GM18951 (cell line): ENCODE measurements around the gene EIF4E1B.

Source experiments
- POLR2A ChIP-seq: IDR thresholded peaks from 4 replicates; pipeline ENCODE4 v1.6.1; 2011; ENCODE audit warnings: mild to moderate bottlenecking; ENCODE audit not compliant: insufficient read length, insufficient read depth; ENCODE audit errors: extremely low read depth
- in situ Hi-C: fragments of 300-500 bp; cut with MboI; formaldehyde crosslinking; loops from one replicate; pipeline ENCODE4 v1.12.0; 2022; ENCODE audit warnings: low sequenced_read_pairs, mixed read lengths, inconsistent platforms; ENCODE audit not compliant: unreplicated experiment

EIF4E1B gene

GRCh38 chr5:176660860-176661641 is 30.6 kb downstream of the EIF4E1B start:
- in situ Hi-C loops = loop anchor here (10.0 to 25.0 kb wide), 2 partner anchors 294 to 451 kb away; no protein-coding TSS in a partner anchor

GRCh38 chr5:176661676-176662075 is 31.2 kb downstream of the EIF4E1B start:
- in situ Hi-C loops = loop anchor here (10.0 to 25.0 kb wide), 2 partner anchors 293 to 451 kb away; no protein-coding TSS in a partner anchor
- no peak for TF ChIP-seq POLR2A

More at GRCh38 chr5:176660860-176661641, 30.6 kb downstream of the EIF4E1B start:
- TF ChIP-seq POLR2A = no peak

- in situ Hi-C loops = loop anchor here (10.0 to 25.0 kb wide), 2 partner anchors 292 to 450 kb away; no protein-coding TSS in a partner anchor
- no peak for TF ChIP-seq POLR2A
Measured at GRCh38 chr5:176662371-176663333, 32.2 kb downstream of the EIF4E1B start.

GRCh38 chr5:176663566-176663965 is 33.1 kb downstream of the EIF4E1B start:
- no peak for TF ChIP-seq POLR2A
- in situ Hi-C loops = loop anchor here (10.0 to 25.0 kb wide), 2 partner anchors 291 to 449 kb away; no protein-coding TSS in a partner anchor

- in situ Hi-C loops = loop anchor here (10.0 to 25.0 kb wide), 2 partner anchors 290 to 448 kb away; no protein-coding TSS in a partner anchor
- TF ChIP-seq POLR2A = no peak
Measured at GRCh38 chr5:176664479-176664878, 34.0 kb downstream of the EIF4E1B start.

GRCh38 chr5:176664886-176665285 is 34.4 kb downstream of the EIF4E1B start:
- no peak for TF ChIP-seq POLR2A
- in situ Hi-C loops = loop anchor here (10.0 to 25.0 kb wide), 2 partner anchors 290 to 447 kb away; no protein-coding TSS in a partner anchor

- in situ Hi-C loops = loop anchor here (10.0 to 25.0 kb wide), 2 partner anchors 289 to 447 kb away; no protein-coding TSS in a partner anchor
- no peak for TF ChIP-seq POLR2A
Measured at GRCh38 chr5:176665517-176665916, 35.0 kb downstream of the EIF4E1B start.

- in situ Hi-C loops = loop anchor here (10.0 to 25.0 kb wide), 2 partner anchors 287 to 445 kb away; no protein-coding TSS in a partner anchor
- no peak for TF ChIP-seq POLR2A
Measured at GRCh38 chr5:176667637-176668036, 37.2 kb downstream of the EIF4E1B start.

- no peak for TF ChIP-seq POLR2A
- in situ Hi-C loops = loop anchor here (25.0 kb wide), 1 partner anchor 442 kb away; no protein-coding TSS in a partner anchor
Measured at GRCh38 chr5:176670449-176670848, 40.0 kb downstream of the EIF4E1B start.

- TF ChIP-seq POLR2A = no peak
- in situ Hi-C loops = loop anchor here (25.0 kb wide), 1 partner anchor 441 kb away; no protein-coding TSS in a partner anchor
Measured at GRCh38 chr5:176671399-176671798, 40.9 kb downstream of the EIF4E1B start.

- TF ChIP-seq POLR2A = no peak
- in situ Hi-C loops = loop anchor here (25.0 kb wide), 1 partner anchor 440 kb away; no protein-coding TSS in a partner anchor
Measured at GRCh38 chr5:176671890-176672747, 41.6 kb downstream of the EIF4E1B start.

GRCh38 chr5:176673651-176674583 is 43.4 kb downstream of the EIF4E1B start:
- TF ChIP-seq POLR2A = no peak
- in situ Hi-C loops = loop anchor here (25.0 kb wide), 1 partner anchor 438 kb away; no protein-coding TSS in a partner anchor
